Small intestine (tissue), 7 donors: ENCODE results near the gene NEIL1. TPM values are rescaled to one million over a fixed set of nuclear protein-coding genes. Genes with fewer than 3 reads are reported as not detected.
A peak's percentile ranks its signal among the peaks of the same experiment; 100 is the strongest.

Source experiments
- DNase-seq, 2 donors: peaks; one replicate each; pipeline versions ENCODE4 v3.0.0 to v3.0.0-alpha.2; 2013
- FAIRE-seq: peaks from 2 replicates; lab custom pipeline; 2012; peaks lifted over from hg19 to GRCh38; lab: Jason Lieb, UNC
- H3K27ac ChIP-seq, 3 donors: one replicate each; pipeline ENCODE4 v1.5.1; 2013; ENCODE audit warnings: low read length in 2 of 3, mild to moderate bottlenecking in 2 of 3, control low read depth in 1 of 3, inconsistent platforms in 1 of 3, low read depth in 1 of 3, moderate library complexity in 1 of 3
- H3K27me3 ChIP-seq, 3 donors: one replicate each; pipeline ENCODE4 v1.6.1; 2013; ENCODE audit warnings: low read length in 3 of 3, inconsistent platforms in 1 of 3; ENCODE audit not compliant: control insufficient read depth in 3 of 3, insufficient read depth in 3 of 3
- H3K36me3 ChIP-seq, 3 donors: one replicate each; pipeline ENCODE4 v1.6.1; 2013; ENCODE audit warnings: low read length in 3 of 3, inconsistent platforms in 1 of 3, low read depth in 1 of 3, mild to moderate bottlenecking in 1 of 3, moderate library complexity in 1 of 3; ENCODE audit not compliant: control insufficient read depth in 3 of 3, insufficient read depth in 2 of 3
- H3K4me1 ChIP-seq, 3 donors: one replicate each; pipeline ENCODE4 v1.6.1; 2013; ENCODE audit warnings: low read length in 2 of 3, inconsistent platforms in 1 of 3, low read depth in 1 of 3, mild to moderate bottlenecking in 1 of 3, moderate library complexity in 1 of 3; ENCODE audit not compliant: control insufficient read depth in 3 of 3, insufficient read depth in 2 of 3
- H3K4me3 ChIP-seq, 3 donors: one replicate each; pipeline ENCODE4 v1.5.1; 2013; ENCODE audit warnings: low read length in 3 of 3, control low read depth in 1 of 3, inconsistent platforms in 1 of 3, low read depth in 1 of 3, mild to moderate bottlenecking in 1 of 3, moderate library complexity in 1 of 3
- H3K9me3 ChIP-seq, 2 donors: one replicate each; pipeline ENCODE4 v1.6.1; 2013; ENCODE audit warnings: low read depth in 1 of 2, low read length in 1 of 2; ENCODE audit not compliant: control insufficient read depth in 2 of 2, insufficient read depth in 1 of 2
- WGBS, 3 donors: extraction: QIAGEN DNeasy Blood & Tissue Kit; methylation state at CpG; one replicate each; pipeline ENCODE4 v1.1.7; 2013; 5-methylcytosine and 5-hydroxymethylcytosine counted together
- polyA plus RNA-seq, 4 donors: library from polyadenylated mRNA; stranded (reverse) in 3 of 4; unstranded in 1 of 4; fragments of 200-250 nt in 3 of 4; fragments of 120-200 nt in 1 of 4; gene quantifications; one replicate each; pipeline versions ENCODE4 v1.2.1 to v1.2.3, GENCODE V29; 2013
- donor health status: healthy with polysubstance abuse.
- donor health status: control.
- donor health status: control.
- donor health status: Bipolar disorder and iron deficiency.
- donor health status: healthy.

The NEIL1 gene
- polyA plus RNA-seq, 4 donors, result 18.8 to 63.1 (median 41.7) TPM

- Histone ChIP-seq H3K27ac (no peak overlapping the region), H3K4me1 (no peaks in the 10 kb centered on the region), H3K4me3 (no peak overlapping the region), H3K27me3 (no peaks in the 10 kb centered on the region), H3K36me3 (peaks cover 9 to 92% (median 21%) of the 10 kb centered on the region in 3 donors), H3K9me3 (no peaks in the 10 kb centered on the region)
- 87 to 89% (median 88%) methylated on average over 13 of the region's 13 CpGs for WGBS, 3 donors
- FAIRE-seq (no peak), DNase-seq (no peak)
Observed at GRCh38 chr15:75361989-75362641, 15.3 kb downstream of the NEIL1 start.

DNA sequence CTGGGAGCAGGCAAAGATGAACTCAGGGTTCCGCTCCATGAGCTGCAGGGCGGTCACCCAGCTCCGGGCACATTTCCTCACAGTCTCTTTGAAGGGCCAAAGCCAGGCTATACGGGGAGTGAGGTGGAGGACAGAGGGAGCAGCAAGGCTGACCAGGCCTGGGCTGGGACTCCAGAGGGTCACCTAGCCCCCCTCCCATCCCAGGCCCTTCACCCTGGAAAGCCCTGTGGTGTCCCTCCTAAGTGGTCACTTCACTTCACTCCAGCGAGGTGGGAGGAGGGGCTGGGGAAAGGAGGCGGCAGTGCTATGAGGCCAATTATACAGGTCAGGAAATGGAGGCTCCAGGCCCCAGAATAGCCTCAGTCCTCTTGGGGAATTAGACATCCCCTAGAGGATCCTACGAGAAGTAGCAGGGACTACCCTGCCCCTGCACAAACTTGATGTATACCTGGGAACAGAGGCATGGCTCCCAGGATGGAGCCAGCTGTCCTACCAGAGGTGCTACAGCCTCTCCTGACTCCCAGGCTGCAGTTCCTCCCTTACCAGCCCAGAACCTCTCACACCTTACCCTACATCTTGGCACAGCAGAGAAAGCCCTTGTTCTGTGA lies 15.9 kb downstream of the NEIL1 start:
- Histone ChIP-seq H3K27me3 (no peaks in the 10 kb centered on the region), H3K4me1 (peaks cover 0 to 5% (median 0%) of the 10 kb centered on the region in 3 donors), H3K36me3 (peaks cover 9 to 94% (median 21%) of the 10 kb centered on the region in 3 donors), H3K4me3 (no peak overlapping the region), H3K27ac (no peak overlapping the region), H3K9me3 (no peaks in the 10 kb centered on the region)
- no peak for FAIRE-seq
- 84 to 96% (median 89%) methylated on average over 7 of the region's 7 CpGs for WGBS, 3 donors
- DNase-seq, result no peak

GRCh38 chr15:75363786-75364185 lies 16.9 kb downstream of the NEIL1 start:
- peaks cover 0 to 5% (median 0%) of the 10 kb centered on the region in 3 donors for H3K4me1 ChIP-seq
- H3K9me3 ChIP-seq, result no peaks in the 10 kb centered on the region
- peaks cover 9 to 83% (median 21%) of the 10 kb centered on the region in 3 donors for H3K36me3 ChIP-seq
- no peak overlapping the region for H3K27ac ChIP-seq
- no peaks in the 10 kb centered on the region for H3K27me3 ChIP-seq
- H3K4me3 ChIP-seq, result no peak overlapping the region
- DNase-seq (no peak), FAIRE-seq (no peak)
- 94 to 95% (median 94%) methylated on average over 9 of the region's 9 CpGs for WGBS, 3 donors

- no peak for FAIRE-seq
- peaks cover 9 to 77% (median 21%) of the 10 kb centered on the region in 3 donors for H3K36me3 ChIP-seq
- 97% methylated on average over 6 of the region's 6 CpGs for WGBS, 3 donors
Observed at GRCh38 chr15:75364881-75365280, 18.0 kb downstream of the NEIL1 start.

GRCh38 chr15:75366163-75366562 lies 19.3 kb downstream of the NEIL1 start:
- Histone ChIP-seq H3K9me3 (no peaks in the 10 kb centered on the region), H3K4me1 (peaks cover 0 to 22% (median 2%) of the 10 kb centered on the region in 3 donors), H3K36me3 (peaks cover 9 to 66% (median 21%) of the 10 kb centered on the region in 3 donors), H3K27me3 (no peaks in the 10 kb centered on the region), H3K27ac (no peak overlapping the region), H3K4me3 (no peak overlapping the region)
- FAIRE-seq (no peak), DNase-seq (no peak)
- WGBS, 3 donors, result 86 to 96% (median 91%) methylated on average over 3 of the region's 3 CpGs

More at GRCh38 chr15:75364881-75365280, 18.0 kb downstream of the NEIL1 start:
- no peaks in the 10 kb centered on the region for H3K9me3 ChIP-seq
- peaks cover 0 to 16% (median 2%) of the 10 kb centered on the region in 3 donors for H3K4me1 ChIP-seq
- no peaks in the 10 kb centered on the region for H3K27me3 ChIP-seq
- DNase-seq, result no peak
- H3K27ac ChIP-seq, result no peak overlapping the region
- no peak overlapping the region for H3K4me3 ChIP-seq

DNA sequence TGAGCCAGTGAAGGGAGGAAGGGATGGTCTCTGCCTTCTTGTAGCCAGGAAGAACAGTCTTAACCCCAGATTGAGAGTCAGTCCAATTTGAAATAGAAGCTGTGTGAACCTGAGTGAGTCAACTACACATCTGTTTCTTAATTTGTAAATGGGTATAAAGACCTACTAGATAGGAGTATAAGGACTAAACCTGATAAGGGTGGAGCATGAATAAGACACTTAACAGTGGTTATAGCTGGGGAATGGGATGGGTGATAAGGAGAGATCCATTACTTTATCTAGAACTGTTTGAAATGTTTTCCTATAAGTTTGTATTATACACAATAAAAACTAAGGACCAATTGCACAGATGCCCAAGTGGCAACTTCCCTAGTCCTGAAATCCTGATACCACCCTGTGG lies 20.2 kb downstream of the NEIL1 start:
- Histone ChIP-seq H3K9me3 (no peaks in the 10 kb centered on the region), H3K27me3 (no peaks in the 10 kb centered on the region), H3K36me3 (peaks cover 8 to 64% (median 20%) of the 10 kb centered on the region in 3 donors), H3K4me1 (peaks cover 0 to 22% (median 2%) of the 10 kb centered on the region in 3 donors), H3K4me3 (no peak overlapping the region), H3K27ac (no peak overlapping the region)
- DNase-seq (no peak), FAIRE-seq (no peak)

GRCh38 chr15:75367406-75367912 lies 20.6 kb downstream of the NEIL1 start:
- no peak for DNase-seq
- Histone ChIP-seq H3K4me3 (peak overlapping the region in 2 of 3 donors; percentile 81 to 89), H3K36me3 (peaks cover 8 to 62% (median 18%) of the 10 kb centered on the region in 3 donors), H3K9me3 (no peaks in the 10 kb centered on the region), H3K27ac (peak overlapping the region; percentile 14 to 98 (median 97)), H3K27me3 (no peaks in the 10 kb centered on the region), H3K4me1 (peaks cover 0 to 22% (median 2%) of the 10 kb centered on the region in 3 donors)
- WGBS, 3 donors, result 30 to 41% (median 30%) methylated on average over 7 of the region's 7 CpGs
- no peak for FAIRE-seq

GRCh38 chr15:75367913-75368688 lies 21.3 kb downstream of the NEIL1 start, which contains the start of gene MAN2C1:
MAN2C1 (minus strand) TSS chr15:75368607; CDS start chr15:75368583, 24 bp downstream.
- H3K27me3 ChIP-seq, result no peaks in the 10 kb centered on the region
- DNase-seq (peak; percentile 98 to 99), FAIRE-seq (no peak)
- H3K27ac ChIP-seq, result peak within 1 kb of the TSS; percentile 93 to 98 (median 97)
- WGBS, 3 donors, result 0 to 1% (median 1%) methylated on average over 66 to 67 of the region's 67 CpGs
- no peaks in the 10 kb centered on the region for H3K9me3 ChIP-seq
- peaks cover 0 to 22% (median 2%) of the 10 kb centered on the region in 3 donors for H3K4me1 ChIP-seq
- peaks cover 8 to 62% (median 15%) of the 10 kb centered on the region in 3 donors for H3K36me3 ChIP-seq
- H3K4me3 ChIP-seq, result peak within 1 kb of the TSS; percentile 81 to 89 (median 89)
